GM12878 (cell line): Measurements from ENCODE around the gene COX17. TPM values are rescaled to one million over a fixed set of nuclear protein-coding genes. Genes with fewer than 3 reads are reported as not detected.
A peak's percentile ranks its signal among the peaks of the same experiment; 100 is the strongest.

Source experiments
- E2F8 ChIP-seq: fragments of 450-650 bp; IDR thresholded peaks from 2 replicates; pipeline ENCODE4 v1.6.1; 2018; ENCODE audit warnings: mild to moderate bottlenecking, low read depth, moderate library complexity; ENCODE audit not compliant: partially characterized antibody
- EZH2 ChIP-seq: IDR thresholded peaks from 2 replicates; pipeline ENCODE4 v1.6.1; 2012; ENCODE audit warnings: low read depth, mild to moderate bottlenecking, control low read depth, inconsistent platforms, low read length, borderline replicate concordance; ENCODE audit not compliant: control insufficient read depth
- HSF1 ChIP-seq: fragments of 150-350 bp; IDR thresholded peaks from 2 replicates; pipeline ENCODE4 v1.6.1; 2014; ENCODE audit warnings: mild to moderate bottlenecking, low read depth, low read length
- MEF2A ChIP-seq: IDR thresholded peaks from 2 replicates; pipeline ENCODE4 v1.6.1; 2011; ENCODE audit warnings: low read depth, mild to moderate bottlenecking, low read length, moderate library complexity; ENCODE audit not compliant: insufficient read depth
- REST ChIP-seq: IDR thresholded peaks from 2 replicates; pipeline ENCODE4 v1.6.1; 2012; ENCODE audit warnings: mild to moderate bottlenecking, low read depth, low read length
- SMAD1 ChIP-seq: fragments of 450-650 bp; IDR thresholded peaks from 2 replicates; pipeline ENCODE4 v1.6.1; 2018; ENCODE audit warnings: mild to moderate bottlenecking, low read depth; ENCODE audit not compliant: partially characterized antibody
- YBX1 ChIP-seq: fragments of 450-650 bp; IDR thresholded peaks from 2 replicates; pipeline ENCODE4 v1.6.1; 2016; ENCODE audit warnings: antibody characterized with exemption
- ZZZ3 ChIP-seq: IDR thresholded peaks from 2 replicates; pipeline ENCODE4 v1.6.1; 2011; ENCODE audit warnings: low read depth; ENCODE audit not compliant: control insufficient read depth, insufficient read length
- polyA plus RNA-seq, 11 experiments: library from polyadenylated mRNA; depleted of rRNA in 4 of 11; unstranded in 6 of 11; stranded (reverse) in 5 of 11; fragments of >200 nt; fragmentation: Nextera tagmentation in 4 of 11; fragmentation: Illumina TruSeq in 1 of 11; extraction: Ambion mirVana in 4 of 11; extraction: Trizol in 1 of 11; gene quantifications; 1 replicate in 1 of 11; 2 replicates in 10 of 11; pipeline versions ENCODE4 v1.2.1 to v1.2.3, GENCODE V29; 2011 to 2016; ENCODE audit warnings: inconsistent platforms in 2 of 11, missing spikeins in 2 of 11, low read depth in 1 of 11
- total RNA-seq, 4 experiments: library from RNA; depleted of rRNA in 3 of 4; stranded (reverse); fragments of >200 nt in 3 of 4; fragmentation: Illumina TruSeq in 1 of 4; extraction: Trizol in 1 of 4; gene quantifications; 2 replicates each; pipeline versions ENCODE4 v1.2.1 to v1.2.3, GENCODE V29; 2013 to 2021

Gene COX17
- total and polyA plus RNA-seq, 10 of the 15 experiments (the other 5 are each of a cell fraction or from before 2014, with no cell fraction given), result 111 to 717 (median 243) TPM

GRCh38 chr3:119676771-119677640 is at the start of gene COX17 (continued):
- TF ChIP-seq HSF1 (no peak), MEF2A (no peak), YBX1 (no peak), ZZZ3 (no peak), EZH2 (no peak), SMAD1 (no peak), REST (no peak), E2F8 (peak; percentile 92)
